ENCODE results near the gene AARS2. TPM values are rescaled to one million over a fixed set of nuclear protein-coding genes. Genes with fewer than 3 reads are reported as not detected.
A peak's percentile ranks its signal among the peaks of the same experiment; 100 is the strongest.

The AARS2 gene
- total RNA-seq, 2 donors from 2014 or later, result 6.0 to 8.8 TPM

GRCh38 chr6:44338228-44339122, 25.3 kb upstream of the AARS2 start:
- no peak for DNase-seq (ENCODE audit: low spot score)
- Histone ChIP-seq H3K4me1 (ENCODE audit: control insufficient read depth in 1 of 2, low read depth in 2 of 2) (peaks cover 4 to 25% of the 10 kb centered on the region in 2 donors), H3K27ac (no peak overlapping the region), H3K9me3 (no peaks in the 10 kb centered on the region), H3K4me3 (no peak overlapping the region), H3K27me3 (replicated peaks; ENCODE audit: insufficient read depth) (peaks cover 9% of the 10 kb centered on the region), H3K36me3 (no peaks in the 10 kb centered on the region)
- TF ChIP-seq CTCF (IDR thresholded peaks at IDR 0.05), result peak; percentile 56
- peak; percentile 50 for ATAC-seq (ENCODE audit: insufficient number of reproducible peaks, low FRiP score, low read depth)

DNA sequence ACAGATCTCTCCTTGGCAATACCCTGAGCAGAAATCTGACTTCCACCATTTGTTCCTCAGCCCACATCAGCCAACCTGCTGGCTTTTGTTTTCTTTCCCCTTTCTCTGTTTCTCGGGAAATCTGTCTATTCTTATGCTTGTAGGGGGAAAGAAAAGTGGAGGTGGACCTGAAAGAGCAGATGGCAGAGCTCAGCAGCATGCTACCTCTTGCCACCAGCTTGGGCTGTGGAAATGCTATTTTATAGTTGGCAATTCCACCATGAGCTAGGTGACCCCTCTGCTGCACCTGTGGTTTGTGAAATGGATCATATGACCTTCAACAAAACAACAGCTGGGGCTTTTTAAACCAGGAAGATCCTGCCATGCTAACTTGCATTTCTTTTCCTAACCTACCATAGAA, 22.5 kb upstream of the AARS2 start:
- ATAC-seq (ENCODE audit: insufficient number of reproducible peaks, low FRiP score, low read depth), result no peak
- no peak for DNase-seq (ENCODE audit: low spot score)
- Histone ChIP-seq H3K27ac (no peak overlapping the region), H3K4me3 (no peak overlapping the region), H3K9me3 (no peaks in the 10 kb centered on the region), H3K27me3 (replicated peaks; ENCODE audit: insufficient read depth) (no peaks in the 10 kb centered on the region), H3K36me3 (no peaks in the 10 kb centered on the region), H3K4me1 (ENCODE audit: control insufficient read depth in 1 of 2, low read depth in 2 of 2) (peaks cover 0 to 15% of the 10 kb centered on the region in 2 donors)
- no peak for TF ChIP-seq CTCF (IDR thresholded peaks at IDR 0.05)

GRCh38 chr6:44333942-44334341, 20.8 kb upstream of the AARS2 start:
- no peak for TF ChIP-seq CTCF (IDR thresholded peaks at IDR 0.05)
- no peak for DNase-seq (ENCODE audit: low spot score)

DNA sequence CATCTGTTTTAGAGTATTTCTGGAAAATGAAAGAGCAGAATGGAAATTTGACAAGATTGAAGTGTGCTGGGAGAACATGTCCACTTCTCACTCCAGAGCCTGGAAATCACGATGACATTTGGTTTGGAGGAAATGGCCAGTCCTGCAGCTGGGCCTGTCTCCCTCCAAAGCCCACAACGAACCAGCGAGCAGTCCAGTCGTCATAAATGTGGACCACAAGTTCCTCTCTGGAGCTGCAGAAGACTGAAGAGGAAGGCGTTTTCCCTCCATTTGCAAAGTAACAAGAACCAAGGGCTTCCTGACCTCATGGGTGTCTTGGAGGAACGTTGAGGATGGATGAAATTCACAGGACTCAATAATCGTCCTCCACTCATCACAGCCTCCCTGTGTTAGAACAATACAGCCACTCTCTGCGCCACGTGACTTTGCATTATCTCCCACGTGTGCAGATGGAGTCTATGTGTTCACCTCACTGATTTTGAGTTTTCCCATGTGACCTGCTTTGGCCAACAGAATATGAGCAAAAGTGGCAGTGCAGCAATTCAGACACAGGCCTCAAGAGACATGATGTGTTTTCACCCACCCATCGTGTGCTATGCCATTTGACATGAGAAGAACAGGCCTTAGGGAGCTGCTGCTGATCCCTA, 20.2 kb upstream of the AARS2 start:
- DNase-seq (ENCODE audit: low spot score), result no peak
- no peak for TF ChIP-seq CTCF (IDR thresholded peaks at IDR 0.05)
- Histone ChIP-seq H3K9me3 (no peaks in the 10 kb centered on the region), H3K36me3 (no peaks in the 10 kb centered on the region), H3K4me1 (ENCODE audit: control insufficient read depth in 1 of 2, low read depth in 2 of 2) (peaks cover 0 to 2% of the 10 kb centered on the region in 2 donors), H3K27ac (no peak overlapping the region), H3K4me3 (no peak overlapping the region), H3K27me3 (replicated peaks; ENCODE audit: insufficient read depth) (no peaks in the 10 kb centered on the region)
- ATAC-seq (ENCODE audit: insufficient number of reproducible peaks, low FRiP score, low read depth), result no peak

More at GRCh38 chr6:44333942-44334341, 20.8 kb upstream of the AARS2 start:
- Histone ChIP-seq H3K4me3 (no peak overlapping the region), H3K9me3 (no peaks in the 10 kb centered on the region), H3K27me3 (replicated peaks; ENCODE audit: insufficient read depth) (no peaks in the 10 kb centered on the region), H3K4me1 (ENCODE audit: control insufficient read depth in 1 of 2, low read depth in 2 of 2) (peaks cover 0 to 7% of the 10 kb centered on the region in 2 donors), H3K27ac (no peak overlapping the region), H3K36me3 (no peaks in the 10 kb centered on the region)
- no peak for ATAC-seq (ENCODE audit: insufficient number of reproducible peaks, low FRiP score, low read depth)

DNA sequence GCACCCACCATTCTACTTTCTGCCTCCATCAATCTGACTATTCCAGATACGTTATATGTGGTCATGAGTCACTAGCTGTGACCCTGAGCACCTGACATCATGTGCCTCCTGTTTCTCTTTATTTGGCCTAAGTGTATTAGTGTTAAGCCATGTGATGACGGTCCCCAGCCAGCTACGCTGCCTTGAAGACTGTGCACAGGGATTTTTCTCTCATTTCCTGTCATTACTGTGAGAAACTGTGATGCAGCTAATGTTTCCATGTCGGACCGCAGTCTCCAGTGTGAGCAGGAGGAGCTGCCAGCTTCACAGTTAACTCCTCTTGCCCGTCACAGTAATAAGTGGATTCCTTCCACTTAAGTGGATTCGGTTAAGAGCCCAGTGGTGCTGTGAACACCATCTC, 19.4 kb upstream of the AARS2 start:
- no peak overlapping the region for H3K27ac ChIP-seq
- H3K9me3 ChIP-seq, result no peaks in the 10 kb centered on the region
- H3K36me3 ChIP-seq, result no peaks in the 10 kb centered on the region
- H3K4me1 ChIP-seq (ENCODE audit: control insufficient read depth in 1 of 2, low read depth in 2 of 2), result no peaks in the 10 kb centered on the region
- no peaks in the 10 kb centered on the region for H3K27me3 ChIP-seq (replicated peaks; ENCODE audit: insufficient read depth)
- TF ChIP-seq CTCF (IDR thresholded peaks at IDR 0.05), result no peak
- DNase-seq (ENCODE audit: low spot score) (no peak), ATAC-seq (ENCODE audit: insufficient number of reproducible peaks, low FRiP score, low read depth) (no peak)
- H3K4me3 ChIP-seq, result no peak overlapping the region

All from thoracic aorta (tissue), 2 donors.